ENCODE results near the gene SCNN1B.

The SCNN1B gene

DNA sequence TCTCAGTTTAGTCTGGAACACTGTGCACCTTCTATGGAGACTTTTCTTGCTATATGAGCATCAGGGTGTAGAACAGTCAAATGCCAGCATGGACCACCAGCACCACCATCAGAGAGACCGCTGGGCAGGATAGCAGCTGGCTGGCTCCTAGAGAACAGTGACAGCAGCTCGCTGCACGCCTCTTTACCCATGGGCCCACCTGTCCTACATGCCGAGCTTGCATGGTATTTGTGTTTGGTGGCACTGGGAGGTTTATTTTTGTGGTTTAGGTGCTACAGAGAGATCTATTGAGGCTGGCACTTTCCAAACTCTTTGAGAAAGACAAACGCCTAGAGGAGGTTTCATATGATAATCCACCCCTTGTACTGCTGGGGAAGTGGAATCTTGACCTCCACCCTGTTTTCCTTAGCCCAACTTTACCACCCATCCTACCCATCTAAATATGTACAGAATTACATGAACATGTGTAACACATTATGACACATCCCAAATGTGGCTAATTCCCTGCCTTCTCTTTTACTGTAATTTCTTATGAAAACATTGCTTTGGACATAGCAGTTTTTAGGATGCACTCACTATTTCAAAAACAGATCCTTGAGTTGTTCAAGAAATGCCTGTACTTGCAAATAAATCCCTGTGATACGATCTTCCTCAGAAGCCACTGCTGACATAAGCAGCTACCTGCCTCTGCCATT is 104.6 kb downstream of the SCNN1B start:
- TF ChIP-seq, protein P1, sequence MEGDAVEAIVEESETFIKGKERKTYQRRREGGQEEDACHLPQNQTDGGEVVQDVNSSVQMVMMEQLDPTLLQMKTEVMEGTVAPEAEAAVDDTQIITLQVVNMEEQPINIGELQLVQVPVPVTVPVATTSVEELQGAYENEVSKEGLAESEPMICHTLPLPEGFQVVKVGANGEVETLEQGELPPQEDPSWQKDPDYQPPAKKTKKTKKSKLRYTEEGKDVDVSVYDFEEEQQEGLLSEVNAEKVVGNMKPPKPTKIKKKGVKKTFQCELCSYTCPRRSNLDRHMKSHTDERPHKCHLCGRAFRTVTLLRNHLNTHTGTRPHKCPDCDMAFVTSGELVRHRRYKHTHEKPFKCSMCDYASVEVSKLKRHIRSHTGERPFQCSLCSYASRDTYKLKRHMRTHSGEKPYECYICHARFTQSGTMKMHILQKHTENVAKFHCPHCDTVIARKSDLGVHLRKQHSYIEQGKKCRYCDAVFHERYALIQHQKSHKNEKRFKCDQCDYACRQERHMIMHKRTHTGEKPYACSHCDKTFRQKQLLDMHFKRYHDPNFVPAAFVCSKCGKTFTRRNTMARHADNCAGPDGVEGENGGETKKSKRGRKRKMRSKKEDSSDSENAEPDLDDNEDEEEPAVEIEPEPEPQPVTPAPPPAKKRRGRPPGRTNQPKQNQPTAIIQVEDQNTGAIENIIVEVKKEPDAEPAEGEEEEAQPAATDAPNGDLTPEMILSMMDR (IDR thresholded peaks at IDR 0.05; ENCODE audit: borderline replicate concordance, control extremely low read depth, extremely low read depth, insufficient read depth, missing control alignments): no peak
- in situ Hi-C loops (cut with MboI; ENCODE audit: low sequenced_read_pairs, unreplicated experiment): no loop called here
- no peak for DNase-seq (ENCODE audit: low spot score)

DNA sequence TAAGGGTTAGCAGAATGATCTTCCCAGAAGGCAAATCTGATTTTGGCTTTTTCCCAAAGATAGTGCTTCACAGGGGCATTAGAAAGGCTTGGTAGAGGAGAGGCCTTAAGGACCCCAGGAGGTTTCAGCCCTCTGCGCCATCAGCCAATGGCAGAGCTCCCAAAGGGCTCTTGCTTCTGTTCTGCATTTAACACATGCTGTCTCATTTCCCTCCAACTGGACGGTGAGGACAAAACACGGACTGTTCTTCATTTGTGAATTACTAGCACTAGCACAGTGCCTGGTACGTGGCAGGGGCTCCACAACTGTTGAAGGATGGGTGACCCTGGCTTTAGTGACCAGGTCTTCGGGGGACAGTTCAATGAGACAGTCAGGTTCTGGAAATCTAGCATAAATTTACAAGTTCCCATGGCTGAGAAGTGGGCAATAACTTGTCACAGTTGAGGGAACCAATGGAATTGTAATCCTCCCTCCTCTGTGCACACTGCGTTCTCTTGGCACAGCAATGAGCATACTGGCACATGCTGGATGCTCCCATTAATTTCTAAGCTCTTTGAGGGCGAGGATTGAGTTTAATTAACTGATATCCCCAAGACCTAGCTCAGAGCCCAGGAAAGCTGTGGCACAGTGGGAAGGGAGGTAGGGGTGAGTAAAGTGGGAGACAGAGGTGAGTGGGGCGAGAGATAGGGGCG is 105.5 kb downstream of the SCNN1B start:
- in situ Hi-C loops (cut with MboI; ENCODE audit: low sequenced_read_pairs, unreplicated experiment): no loop called here

DNA sequence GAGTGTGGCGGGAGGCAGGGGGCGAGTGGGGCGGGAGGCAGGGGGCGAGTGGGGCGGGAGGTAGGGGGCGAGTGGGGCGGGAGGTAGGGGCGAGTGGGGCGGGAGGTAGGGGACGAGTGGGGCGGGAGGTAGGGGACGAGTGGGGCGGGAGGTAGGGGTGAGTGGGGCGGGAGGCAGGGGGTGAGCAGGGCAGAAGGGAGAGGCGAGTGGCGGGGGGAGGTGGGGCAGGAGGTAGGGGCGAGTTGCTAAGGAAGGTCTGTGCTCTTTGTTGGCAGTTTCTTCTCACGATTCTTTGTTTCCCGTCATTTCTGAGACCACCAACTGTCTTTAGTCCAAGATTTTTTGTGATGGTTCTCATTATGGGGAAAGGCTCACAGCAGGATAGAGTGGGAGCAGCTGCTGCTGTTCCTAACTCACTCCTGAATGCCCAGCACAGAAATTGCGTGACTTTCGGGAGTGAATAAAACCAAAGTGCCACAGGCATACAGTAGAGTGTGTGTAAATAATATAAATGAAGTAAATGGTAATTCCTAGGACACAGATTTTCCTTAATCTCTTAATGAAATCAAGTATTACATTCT is 106.2 kb downstream of the SCNN1B start:
- in situ Hi-C loops (cut with MboI; ENCODE audit: low sequenced_read_pairs, unreplicated experiment): no loop called here
- DNase-seq (ENCODE audit: low spot score): no peak
- TF ChIP-seq, protein P1 (IDR thresholded peaks at IDR 0.05; ENCODE audit: borderline replicate concordance, control extremely low read depth, extremely low read depth, insufficient read depth, missing control alignments): no peak

More for the DNA sequence above, 105.5 kb downstream of the SCNN1B start:
- TF ChIP-seq, protein P1 (IDR thresholded peaks at IDR 0.05; ENCODE audit: borderline replicate concordance, control extremely low read depth, extremely low read depth, insufficient read depth, missing control alignments): no peak
- DNase-seq (ENCODE audit: low spot score): no peak

DNA sequence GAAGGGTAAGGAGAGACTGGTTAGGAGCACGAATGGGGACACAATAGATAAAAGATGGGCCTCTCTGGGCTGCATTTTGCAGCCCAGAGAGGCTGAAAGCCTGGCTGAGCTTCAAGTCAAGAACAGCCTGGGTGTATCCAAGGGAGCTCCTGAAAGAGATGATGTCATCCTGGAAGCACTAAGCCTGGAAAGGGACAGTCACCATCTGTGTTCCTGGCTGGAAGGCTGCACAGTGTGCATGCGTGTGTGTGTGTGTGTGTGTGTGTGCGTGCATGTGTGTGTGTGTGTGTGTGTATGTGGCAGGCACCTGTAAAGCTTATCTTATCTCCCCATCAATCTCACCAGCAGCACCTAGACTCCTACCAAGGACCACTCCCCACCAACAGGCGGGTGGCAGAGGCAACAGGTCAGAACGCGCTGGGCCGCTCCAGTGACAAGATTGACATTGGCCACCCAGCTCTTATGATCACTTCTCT is 106.8 kb downstream of the SCNN1B start:
- in situ Hi-C loops (cut with MboI; ENCODE audit: low sequenced_read_pairs, unreplicated experiment): no loop called here
- TF ChIP-seq, protein P1 (IDR thresholded peaks at IDR 0.05; ENCODE audit: borderline replicate concordance, control extremely low read depth, extremely low read depth, insufficient read depth, missing control alignments): no peak
- no peak for DNase-seq (ENCODE audit: low spot score)

DNA sequence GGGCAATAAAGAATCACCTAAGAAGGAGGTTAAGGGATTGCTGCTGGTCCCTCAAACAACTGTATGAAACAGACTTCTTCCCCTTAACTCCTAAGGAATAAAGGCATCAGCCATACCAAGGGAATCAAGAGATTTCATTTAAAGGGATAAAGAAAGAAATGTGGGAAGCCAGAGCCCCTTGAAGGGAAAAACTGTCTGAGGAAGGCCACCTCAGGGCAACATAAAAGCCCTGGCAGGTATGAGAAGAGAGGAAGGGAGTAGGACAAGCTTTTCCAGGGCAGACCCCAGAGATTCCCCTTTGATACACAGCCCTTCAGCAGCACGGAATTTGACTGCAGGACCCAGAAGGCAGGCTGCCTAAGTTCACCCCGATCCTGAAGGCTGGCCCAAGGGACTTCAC is 107.4 kb downstream of the SCNN1B start:
- in situ Hi-C loops (cut with MboI; ENCODE audit: low sequenced_read_pairs, unreplicated experiment): no loop called here
- TF ChIP-seq, protein P1 (IDR thresholded peaks at IDR 0.05; ENCODE audit: borderline replicate concordance, control extremely low read depth, extremely low read depth, insufficient read depth, missing control alignments): no peak
- no peak for DNase-seq (ENCODE audit: low spot score)

DNA sequence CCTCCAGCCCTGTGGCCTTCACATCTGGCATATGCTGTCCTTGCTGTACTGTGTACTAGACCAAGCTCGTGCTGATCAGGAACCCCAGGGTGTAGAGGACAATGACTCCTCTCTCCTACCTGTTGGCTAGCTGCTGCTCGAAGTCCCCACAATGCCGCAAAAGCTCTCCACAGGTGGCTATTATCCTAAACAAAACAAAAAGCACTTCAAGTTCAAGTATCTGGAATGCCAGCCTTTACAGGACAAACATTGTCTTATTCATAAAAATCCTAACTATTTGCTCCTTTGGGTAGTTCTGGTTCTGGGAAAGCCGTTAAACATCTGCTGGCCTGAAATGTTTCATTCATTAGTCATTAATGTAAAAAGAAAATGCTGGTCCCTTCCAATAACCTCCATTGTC is 108.1 kb downstream of the SCNN1B start:
- DNase-seq (ENCODE audit: low spot score): no peak
- in situ Hi-C loops (cut with MboI; ENCODE audit: low sequenced_read_pairs, unreplicated experiment): no loop called here
- TF ChIP-seq, protein P1 (IDR thresholded peaks at IDR 0.05; ENCODE audit: borderline replicate concordance, control extremely low read depth, extremely low read depth, insufficient read depth, missing control alignments): no peak
